A204.1 (cell line): ENCODE measurements around the gene RAB11FIP3.

Experiments
- FAIRE-seq: peaks from 2 replicates; lab custom pipeline; 2012; peaks lifted over from hg19 to GRCh38; lab: Jason Lieb, UNC

RAB11FIP3 gene

DNA sequence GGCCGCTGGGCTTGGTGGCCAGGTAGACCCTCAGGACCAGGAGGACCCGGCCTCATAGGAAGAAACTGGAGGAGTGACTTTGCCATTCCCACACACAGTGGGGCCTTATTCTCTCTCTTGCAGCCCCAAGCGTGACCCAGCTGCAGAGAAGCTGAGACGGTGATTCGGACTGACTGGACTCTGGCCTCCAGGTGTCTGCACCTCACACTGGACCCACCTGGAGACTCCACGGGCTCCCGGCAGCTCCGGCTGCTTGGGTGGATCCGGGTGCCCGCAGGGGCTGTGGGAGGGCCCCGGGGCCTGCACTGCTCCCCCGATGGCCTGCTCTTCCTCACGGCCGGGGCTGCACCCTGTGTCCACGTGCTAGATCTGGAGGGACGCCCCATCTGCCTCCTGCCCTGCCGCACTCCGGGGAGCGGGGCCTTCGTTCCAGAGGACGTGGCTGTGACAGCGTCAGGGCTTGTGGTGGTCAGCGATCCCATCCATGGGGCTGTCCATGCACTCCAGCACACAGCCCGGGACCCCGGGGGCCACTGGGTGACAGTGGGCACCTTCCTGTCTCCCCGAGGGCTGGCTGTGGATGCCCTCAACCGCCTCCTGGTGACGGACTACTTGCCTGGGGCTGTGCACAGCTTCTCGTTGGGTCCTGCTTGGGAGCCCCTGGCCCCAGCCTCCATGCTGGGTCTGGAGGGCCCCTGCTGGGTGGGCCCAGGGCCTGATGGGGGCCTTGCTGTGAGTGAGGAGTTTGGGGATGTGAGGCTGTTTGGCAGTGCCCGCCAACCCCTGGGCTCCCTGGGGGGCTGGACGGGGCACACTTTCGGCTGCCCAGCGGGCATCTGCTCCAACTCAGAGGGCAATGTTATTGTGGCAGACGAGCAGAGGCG is 142.2 kb downstream of the RAB11FIP3 start:
- FAIRE-seq: no peak

DNA sequence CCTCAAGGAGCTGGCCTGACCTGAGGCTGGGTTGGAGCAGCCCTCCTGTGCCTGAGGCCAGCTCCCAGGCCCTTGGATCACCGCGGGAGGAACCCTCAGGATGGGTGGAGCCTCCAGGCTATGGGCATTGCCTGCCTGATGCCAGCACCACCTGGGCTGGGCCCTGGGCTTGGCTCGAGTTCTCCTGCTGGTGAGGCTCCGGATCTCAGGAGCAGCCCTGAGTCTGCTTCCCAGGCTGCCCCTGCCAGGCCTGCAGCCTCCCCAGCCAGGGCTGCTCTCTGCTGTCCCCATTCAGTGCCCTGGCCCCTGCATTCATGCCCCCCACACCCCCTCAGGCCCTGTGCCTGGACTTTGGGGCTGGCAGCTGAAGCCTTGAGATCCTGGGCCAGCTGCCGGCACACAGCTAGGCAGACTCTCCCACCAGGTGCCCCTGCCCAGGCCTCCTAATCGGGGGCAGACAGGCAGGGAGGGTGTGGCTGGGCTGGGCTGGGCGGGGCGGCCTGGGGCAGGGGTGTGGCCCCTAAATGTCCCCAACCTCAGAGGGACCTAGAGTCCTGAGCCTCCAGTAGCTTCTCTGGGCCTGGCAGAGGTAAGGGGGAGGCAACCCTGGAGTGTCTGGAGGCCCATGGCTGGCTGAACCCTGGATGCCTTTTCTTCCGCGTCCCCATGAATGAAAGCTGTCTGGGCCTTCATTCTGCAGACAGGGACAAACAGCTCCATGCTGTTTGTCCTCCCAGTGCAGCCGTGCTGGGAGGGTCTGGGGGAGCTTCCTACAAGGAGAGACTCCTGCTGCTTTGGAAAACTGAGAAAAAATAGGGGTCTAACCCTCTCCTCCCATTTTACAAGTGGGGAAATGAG is 143.2 kb downstream of the RAB11FIP3 start:
- no peak for FAIRE-seq

DNA sequence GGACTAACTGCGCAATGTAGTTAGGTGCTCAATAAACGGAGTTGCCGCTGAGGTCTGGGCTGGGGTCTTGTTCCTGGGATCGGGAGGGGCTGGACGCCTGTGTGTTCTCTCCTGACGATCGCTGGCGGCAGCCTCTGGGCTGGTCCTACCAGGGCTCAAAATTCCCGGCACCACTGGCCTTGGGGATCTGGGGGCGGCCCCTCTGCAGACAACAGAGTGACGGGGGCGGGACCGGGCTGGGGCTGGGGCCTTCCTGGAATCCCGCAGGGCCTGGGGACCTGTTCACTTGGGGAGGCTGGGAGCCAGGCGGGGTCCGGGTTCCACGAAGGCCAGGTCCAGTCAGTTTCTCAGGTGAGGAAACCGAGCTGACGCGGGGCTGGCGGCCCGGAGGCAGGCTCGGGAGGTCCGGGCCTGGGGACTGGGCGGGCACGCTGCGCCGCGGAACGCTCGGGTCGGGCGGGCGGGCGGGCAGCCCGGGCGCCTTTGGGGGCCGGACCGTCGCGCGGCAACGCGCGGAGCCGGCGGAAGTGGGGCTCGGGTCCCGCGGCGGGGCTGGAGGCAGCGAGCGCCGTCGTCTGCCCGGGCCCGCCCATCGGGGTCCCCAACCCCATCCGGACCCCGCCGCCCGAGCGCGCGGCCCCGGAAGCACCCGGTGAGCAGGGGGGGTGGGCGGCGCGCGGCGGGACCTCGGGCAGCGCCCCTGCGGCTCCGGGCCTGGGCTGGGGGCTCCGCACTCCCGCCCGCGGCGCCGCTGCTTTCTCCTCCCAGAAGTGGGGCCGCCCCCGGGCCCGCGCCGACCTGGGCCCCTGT is 144.2 kb downstream of the RAB11FIP3 start, which contains the start of gene PIGQ:
Gene PIGQ, plus strand, starts transcription at position 524 of the 810 bp plus-strand sequence. CDS start 4,107 bp downstream, outside the sequence.
- no peak for FAIRE-seq
